ENCODE results near the gene TTYH3. TPM values are rescaled to one million over a fixed set of nuclear protein-coding genes. Genes with fewer than 3 reads are reported as not detected.
A peak's percentile ranks its signal among the peaks of the same experiment; 100 is the strongest.

The TTYH3 gene
- total and polyA plus RNA-seq, 2 of the 13 experiments (the other 11 are each of a cell fraction or from before 2014, with no cell fraction given) = 26.3 to 50.0 TPM

- TF ChIP-seq, protein P1, sequence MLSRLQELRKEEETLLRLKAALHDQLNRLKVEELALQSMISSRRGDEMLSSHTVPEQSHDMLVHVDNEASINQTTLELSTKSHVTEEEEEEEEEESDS (CRISPR knock-in tag; IDR thresholded peaks at IDR 0.05; ENCODE audit: borderline replicate concordance) = no peak
- TF ChIP-seq, protein P2, sequence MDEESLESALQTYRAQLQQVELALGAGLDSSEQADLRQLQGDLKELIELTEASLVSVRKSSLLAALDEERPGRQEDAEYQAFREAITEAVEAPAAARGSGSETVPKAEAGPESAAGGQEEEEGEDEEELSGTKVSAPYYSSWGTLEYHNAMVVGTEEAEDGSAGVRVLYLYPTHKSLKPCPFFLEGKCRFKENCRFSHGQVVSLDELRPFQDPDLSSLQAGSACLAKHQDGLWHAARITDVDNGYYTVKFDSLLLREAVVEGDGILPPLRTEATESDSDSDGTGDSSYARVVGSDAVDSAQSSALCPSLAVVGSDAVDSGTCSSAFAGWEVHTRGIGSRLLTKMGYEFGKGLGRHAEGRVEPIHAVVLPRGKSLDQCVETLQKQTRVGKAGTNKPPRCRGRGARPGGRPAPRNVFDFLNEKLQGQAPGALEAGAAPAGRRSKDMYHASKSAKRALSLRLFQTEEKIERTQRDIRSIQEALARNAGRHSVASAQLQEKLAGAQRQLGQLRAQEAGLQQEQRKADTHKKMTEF (CRISPR knock-in tag; IDR thresholded peaks at IDR 0.05) = no peak
- TF ChIP-seq, protein P3, sequence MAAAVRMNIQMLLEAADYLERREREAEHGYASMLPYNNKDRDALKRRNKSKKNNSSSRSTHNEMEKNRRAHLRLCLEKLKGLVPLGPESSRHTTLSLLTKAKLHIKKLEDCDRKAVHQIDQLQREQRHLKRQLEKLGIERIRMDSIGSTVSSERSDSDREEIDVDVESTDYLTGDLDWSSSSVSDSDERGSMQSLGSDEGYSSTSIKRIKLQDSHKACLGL (CRISPR knock-in tag; IDR thresholded peaks at IDR 0.05) = peak; percentile 41; the same call in 1 of the 2 replicates
- no peak for TF ChIP-seq KDM2A (CRISPR knock-in tag; IDR thresholded peaks at IDR 0.05; ENCODE audit: borderline replicate concordance, low read depth)
- TF ChIP-seq ZNF33B (CRISPR knock-in tag; IDR thresholded peaks at IDR 0.05) = 0 out of 2 replicates have a peak, but pooled peaks have one; percentile 1
- TF ChIP-seq ZNF709 (CRISPR knock-in tag; IDR thresholded peaks at IDR 0.05) = peak; percentile 37; the same call in 1 of the 2 replicates
- no peak for TF ChIP-seq ZNF367 (CRISPR knock-in tag; IDR thresholded peaks at IDR 0.05; ENCODE audit: borderline replicate concordance)
- peak; percentile 75 to 89; a peak in 3 of 4 replicates for TF ChIP-seq NR2F1 (CRISPR knock-in tag; IDR thresholded peaks at IDR 0.05)
- peak; percentile 14 for TF ChIP-seq U2AF1 (optimal IDR thresholded peaks at IDR 0.05; ENCODE audit: low read depth, low read length)
- TF ChIP-seq CBX2 (IDR thresholded peaks at IDR 0.05; ENCODE audit: low read depth, low read length) = no peak
- TF ChIP-seq CBX2 (CRISPR knock-in tag; IDR thresholded peaks at IDR 0.05; ENCODE audit: low read depth) = no peak
- TF ChIP-seq HNF4G (IDR thresholded peaks at IDR 0.05; ENCODE audit: borderline replicate concordance, low read depth, low read length) = peak; percentile 12; the same call in 1 of the 2 replicates
- TF ChIP-seq HNF4G (CRISPR knock-in tag; IDR thresholded peaks at IDR 0.05; ENCODE audit: borderline replicate concordance, low read depth) = no peak
- TF ChIP-seq ZBTB14 (CRISPR knock-in tag; IDR thresholded peaks at IDR 0.05) = no peak
- peak; percentile 41; the same call in 1 of the 2 replicates for TF ChIP-seq NCOA2 (CRISPR knock-in tag; IDR thresholded peaks at IDR 0.05)
- TF ChIP-seq, protein P4, sequence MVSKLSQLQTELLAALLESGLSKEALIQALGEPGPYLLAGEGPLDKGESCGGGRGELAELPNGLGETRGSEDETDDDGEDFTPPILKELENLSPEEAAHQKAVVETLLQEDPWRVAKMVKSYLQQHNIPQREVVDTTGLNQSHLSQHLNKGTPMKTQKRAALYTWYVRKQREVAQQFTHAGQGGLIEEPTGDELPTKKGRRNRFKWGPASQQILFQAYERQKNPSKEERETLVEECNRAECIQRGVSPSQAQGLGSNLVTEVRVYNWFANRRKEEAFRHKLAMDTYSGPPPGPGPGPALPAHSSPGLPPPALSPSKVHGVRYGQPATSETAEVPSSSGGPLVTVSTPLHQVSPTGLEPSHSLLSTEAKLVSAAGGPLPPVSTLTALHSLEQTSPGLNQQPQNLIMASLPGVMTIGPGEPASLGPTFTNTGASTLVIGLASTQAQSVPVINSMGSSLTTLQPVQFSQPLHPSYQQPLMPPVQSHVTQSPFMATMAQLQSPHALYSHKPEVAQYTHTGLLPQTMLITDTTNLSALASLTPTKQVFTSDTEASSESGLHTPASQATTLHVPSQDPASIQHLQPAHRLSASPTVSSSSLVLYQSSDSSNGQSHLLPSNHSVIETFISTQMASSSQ (IDR thresholded peaks at IDR 0.05; ENCODE audit: low read depth) = no peak
- TF ChIP-seq, protein P4 (CRISPR knock-in tag; IDR thresholded peaks at IDR 0.05; ENCODE audit: borderline replicate concordance) = 0 out of 2 replicates have a peak, but pooled peaks have one; percentile 8
- TF ChIP-seq HDAC1 (CRISPR knock-in tag; IDR thresholded peaks at IDR 0.05) = peak; percentile 75
Measured at GRCh38 chr7:2637505-2638223, 5.9 kb downstream of the TTYH3 start (continued).

Data from HepG2 (cell line).